Tibial nerve (tissue), 4 donors: ENCODE measurements around the gene CACNA1B. TPM values are rescaled to one million over a fixed set of nuclear protein-coding genes. Genes with fewer than 3 reads are reported as not detected.

Source experiments
- DNase-seq, 2 donors: peaks; one replicate each; pipeline ENCODE4 v3.0.0-alpha.2; 2019; ENCODE audit warnings: low spot score in 2 of 2
- H3K27ac ChIP-seq, 4 donors: fragments of 200-600 bp; sonication (generic) in 3 of 4; one replicate each; pipeline ENCODE4 v1.5.1; 2017 to 2019; ENCODE audit warnings: mild to moderate bottlenecking in 1 of 4
- H3K27me3 ChIP-seq, 2 donors: fragments of 200-600 bp; sonication (generic) in 1 of 2; one replicate each; pipeline versions ENCODE4 v1.5.1 to v1.6.0; 2017 to 2019
- H3K36me3 ChIP-seq, 3 donors: fragments of 200-600 bp; sonication (generic); one replicate each; pipeline ENCODE4 v1.5.1; 2018 to 2019
- H3K4me1 ChIP-seq, 4 donors: fragments of 200-600 bp; sonication (generic) in 3 of 4; one replicate each; pipeline ENCODE4 v1.5.1; 2017 to 2019
- H3K4me3 ChIP-seq, 4 donors: fragments of 200-600 bp; sonication (generic) in 3 of 4; one replicate each; pipeline ENCODE4 v1.5.1; 2017 to 2019; ENCODE audit warnings: mild to moderate bottlenecking in 1 of 4, moderate library complexity in 1 of 4
- H3K9me3 ChIP-seq, 4 donors: fragments of 200-600 bp; sonication (generic) in 3 of 4; one replicate each; pipeline ENCODE4 v1.5.1; 2017 to 2019
- CTCF ChIP-seq, 5 experiments: fragments of 200-600 bp in 3 of 5; fragments of 450-650 bp in 2 of 5; sonication (generic) in 3 of 5; IDR thresholded peaks; one replicate each; pipeline ENCODE4 v1.5.1; 2016 to 2019; ENCODE audit warnings: antibody characterized with exemption in 5 of 5, mild to moderate bottlenecking in 3 of 5, moderate library complexity in 2 of 5
- EP300 ChIP-seq, 2 donors: sonication (generic); formaldehyde crosslinking; IDR thresholded peaks; one replicate each; pipeline ENCODE4 v1.6.1; 2017; ENCODE audit warnings: antibody characterized with exemption in 2 of 2, mild to moderate bottlenecking in 1 of 2
- POLR2A ChIP-seq, 2 donors: fragments of 450-650 bp; IDR thresholded peaks; one replicate each; pipeline ENCODE4 v1.6.1; 2017; ENCODE audit warnings: antibody characterized with exemption in 2 of 2, mild to moderate bottlenecking in 2 of 2, moderate library complexity in 2 of 2
- WGBS, 2 donors: methylation state at CpG; one replicate each; pipeline ENCODE4 v1.1.5; 2018; 5-methylcytosine and 5-hydroxymethylcytosine counted together
- total RNA-seq, 4 donors: library from RNA; depleted of rRNA; stranded (reverse); fragments of >200 nt; gene quantifications; one replicate each; pipeline ENCODE4 v1.1.0, GENCODE V29; 2016

Gene CACNA1B
- total RNA-seq, 4 donors from 2014 or later = under 0.01 TPM; not detected in 2

GRCh38 chr9:138007566-138007917 is 130.0 kb downstream of the CACNA1B start:
- no peak for DNase-seq

GRCh38 chr9:138007918-138008841 is 130.6 kb downstream of the CACNA1B start:
- no peaks in the 10 kb centered on the region for H3K9me3 ChIP-seq
- TF ChIP-seq EP300 (IDR thresholded peaks at IDR 0.05) (no peak), CTCF (IDR thresholded peaks at IDR 0.05) (no peak), POLR2A (IDR thresholded peaks at IDR 0.05) (no peak)
- no peaks in the 10 kb centered on the region for H3K4me1 ChIP-seq
- no peak for DNase-seq
- no peak overlapping the region for H3K4me3 ChIP-seq
- no peaks in the 10 kb centered on the region for H3K27me3 ChIP-seq
- H3K27ac ChIP-seq = no peak overlapping the region
- WGBS, 2 donors = 74 to 79% methylated on average over 13 to 15 of the region's 15 CpGs
- H3K36me3 ChIP-seq = no peaks in the 10 kb centered on the region

More at GRCh38 chr9:138007566-138007917, 130.0 kb downstream of the CACNA1B start:
- 82 to 89% methylated on average over 9 of the region's 9 CpGs for WGBS, 2 donors
- H3K27me3 ChIP-seq = no peaks in the 10 kb centered on the region
- no peak overlapping the region for H3K27ac ChIP-seq
- H3K36me3 ChIP-seq = no peaks in the 10 kb centered on the region
- no peak overlapping the region for H3K4me3 ChIP-seq
- no peak for TF ChIP-seq POLR2A (IDR thresholded peaks at IDR 0.05)
- no peaks in the 10 kb centered on the region for H3K9me3 ChIP-seq
- no peaks in the 10 kb centered on the region for H3K4me1 ChIP-seq

GRCh38 chr9:138009016-138009802 is 131.6 kb downstream of the CACNA1B start:
- WGBS, 2 donors = 81 to 85% methylated on average over 17 of the region's 17 CpGs
- TF ChIP-seq CTCF (IDR thresholded peaks at IDR 0.05) (no peak), POLR2A (IDR thresholded peaks at IDR 0.05) (no peak), EP300 (IDR thresholded peaks at IDR 0.05) (no peak)

GRCh38 chr9:138009803-138010690 is 132.5 kb downstream of the CACNA1B start:
- Histone ChIP-seq H3K36me3 (no peaks in the 10 kb centered on the region), H3K27me3 (no peaks in the 10 kb centered on the region), H3K9me3 (no peaks in the 10 kb centered on the region), H3K27ac (no peak overlapping the region), H3K4me3 (no peak overlapping the region), H3K4me1 (no peaks in the 10 kb centered on the region)
- TF ChIP-seq POLR2A (IDR thresholded peaks at IDR 0.05) = no peak
- TF ChIP-seq EP300 (IDR thresholded peaks at IDR 0.05) = no peak
- TF ChIP-seq CTCF (IDR thresholded peaks at IDR 0.05) = no peak
- 78 to 85% methylated on average over 16 of the region's 16 CpGs for WGBS, 2 donors
- DNase-seq = no peak

More at GRCh38 chr9:138009016-138009802, 131.6 kb downstream of the CACNA1B start:
- Histone ChIP-seq H3K36me3 (no peaks in the 10 kb centered on the region), H3K27me3 (no peaks in the 10 kb centered on the region), H3K9me3 (no peaks in the 10 kb centered on the region), H3K27ac (no peak overlapping the region), H3K4me3 (no peak overlapping the region), H3K4me1 (no peaks in the 10 kb centered on the region)
- DNase-seq = no peak

DNA sequence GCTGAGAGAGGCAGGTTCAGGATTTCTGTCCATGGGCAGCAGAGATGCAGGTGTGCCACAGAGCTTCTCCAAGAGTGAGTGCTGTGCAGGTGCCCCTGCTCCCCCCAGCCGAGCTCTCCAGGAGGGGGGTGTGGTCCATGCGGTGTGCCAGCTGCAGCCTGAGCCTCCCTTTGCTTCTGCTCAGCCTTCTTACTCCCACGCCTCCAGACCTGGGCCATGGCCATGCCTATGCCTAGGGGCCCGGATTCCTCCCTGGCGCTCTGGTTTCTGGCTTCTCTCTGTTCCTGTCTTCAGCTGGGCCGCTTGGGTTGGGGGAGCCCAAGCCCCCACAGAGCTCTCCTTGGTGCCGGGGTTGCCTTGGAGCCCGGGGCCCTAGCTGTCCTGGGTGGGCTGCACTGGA is 133.3 kb downstream of the CACNA1B start:
- no peak for DNase-seq
- Histone ChIP-seq H3K27ac (no peak overlapping the region), H3K9me3 (no peaks in the 10 kb centered on the region), H3K4me3 (no peak overlapping the region), H3K36me3 (no peaks in the 10 kb centered on the region), H3K27me3 (no peaks in the 10 kb centered on the region), H3K4me1 (no peaks in the 10 kb centered on the region)
- TF ChIP-seq CTCF (IDR thresholded peaks at IDR 0.05) = no peak
- TF ChIP-seq EP300 (IDR thresholded peaks at IDR 0.05) = no peak
- TF ChIP-seq POLR2A (IDR thresholded peaks at IDR 0.05) = no peak
- WGBS, 2 donors = 76 to 77% methylated on average over 7 to 8 of the region's 8 CpGs
